ENCODE data around the gene ANKRD37. TPM values are rescaled to one million over a fixed set of nuclear protein-coding genes. Genes with fewer than 3 reads are reported as not detected.

ANKRD37 gene
- 10 to 100 TPM; 18.1 to 19.6 TPM for total RNA-seq

GRCh38 chr4:185396724-185397385, at the start of gene ANKRD37:
TSS of gene ANKRD37 (plus strand) at chr4:185396841. CDS start at chr4:185396924, 83 bp downstream.

GRCh38 chr4:185395238-185395955, 1.2 kb upstream of the ANKRD37 start, which contains the start of gene LRP2BP:
TSS of gene LRP2BP (minus strand) at chr4:185395924. CDS start at chr4:185378186, 17,738 bp downstream.

GRCh38 chr4:185425647-185426352, 29.2 kb downstream of the ANKRD37 start, which contains the start of gene UFSP2:
TSS of gene UFSP2 (minus strand) at chr4:185425964. CDS start at chr4:185425868, 96 bp downstream.

Other genes with a start within 250 kb of the ANKRD37 start
- gene CFAP97, start 192.8 kb upstream of the ANKRD37 start, total RNA-seq, result 10 to 100 TPM; 35.7 to 36.9 TPM
- gene SNX25, start 187.2 kb upstream of the ANKRD37 start, total RNA-seq, result 10 to 100 TPM; 16.3 to 16.5 TPM
- gene LRP2BP, start 917 bp upstream of the ANKRD37 start, total RNA-seq, result under 1 TPM; 0.63 to 0.70 TPM
- gene UFSP2, start 29.1 kb downstream of the ANKRD37 start, total RNA-seq, result 10 to 100 TPM; 20.0 to 21.0 TPM
- not detected for gene CCDC110, start 74.9 kb downstream of the ANKRD37 start, total RNA-seq
- not detected for gene PDLIM3, start 138.7 kb downstream of the ANKRD37 start, total RNA-seq